Measurements from ENCODE around the gene WBP2NL.
A peak's percentile ranks its signal among the peaks of the same experiment; 100 is the strongest.

Gene WBP2NL

DNA sequence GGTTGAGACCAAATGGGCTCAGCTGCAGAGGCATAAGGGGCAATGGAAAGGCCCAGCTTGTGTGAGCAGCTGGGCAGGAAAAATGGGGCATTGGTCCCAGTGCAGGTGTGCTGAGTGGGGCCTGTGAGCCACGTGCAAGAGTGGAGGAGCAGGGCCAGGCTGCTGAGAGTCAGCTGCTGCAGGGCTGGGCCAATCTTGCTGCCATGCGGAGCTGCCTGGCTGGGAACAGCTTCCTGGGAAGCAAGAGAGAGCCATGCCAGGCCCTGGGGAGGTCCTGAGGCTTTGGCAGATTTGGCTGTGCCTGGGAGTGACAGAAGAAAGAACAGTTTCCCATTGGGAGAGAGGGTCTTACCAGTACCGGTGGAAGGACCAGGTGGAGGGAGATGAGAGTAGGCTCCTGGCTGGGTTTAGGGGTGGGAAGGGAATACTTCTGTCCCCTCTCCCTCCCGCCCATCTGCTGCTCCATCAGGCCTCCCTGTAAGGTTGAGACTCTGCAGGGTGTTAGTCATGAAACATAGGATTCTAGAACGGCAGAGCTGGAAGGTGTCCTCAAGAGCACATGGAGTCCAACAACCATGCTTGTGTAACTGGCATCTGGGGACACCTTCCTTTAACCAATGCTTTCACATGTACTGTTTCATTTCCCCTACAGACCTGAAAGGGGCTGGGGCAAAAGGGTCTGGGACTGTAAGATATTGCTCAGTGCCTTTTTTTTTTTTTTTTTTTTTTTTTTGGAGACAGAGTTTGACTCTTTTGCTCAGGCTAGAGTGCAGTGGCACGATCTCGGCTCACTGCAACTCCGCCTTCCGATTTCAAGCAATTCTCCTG, 19.0 kb upstream of the WBP2NL start:
- no peak for DNase-seq

DNA sequence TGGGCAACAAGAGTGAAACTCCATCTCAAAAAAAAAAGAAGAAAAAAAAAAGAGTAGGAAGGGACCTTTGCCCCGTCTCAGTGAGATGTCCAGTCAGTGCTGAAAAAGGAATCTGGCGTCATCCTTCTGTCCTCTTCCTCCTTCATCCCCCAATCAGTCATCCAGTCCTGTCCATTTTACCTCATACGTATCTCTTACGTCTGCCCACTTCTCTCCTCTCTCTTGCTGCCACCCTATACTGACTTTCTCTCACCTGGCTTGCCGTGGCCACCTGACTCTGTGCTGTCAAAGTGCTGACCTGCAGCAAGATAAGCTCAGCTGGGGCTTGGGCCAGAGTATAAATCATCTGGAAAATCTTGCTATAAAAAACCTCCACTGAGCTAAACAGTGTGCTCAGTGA, 15.7 kb upstream of the WBP2NL start:
- no peak for DNase-seq

GRCh38 chr22:41983513-41984405, 14.8 kb upstream of the WBP2NL start:
- DNase-seq = no peak

DNA sequence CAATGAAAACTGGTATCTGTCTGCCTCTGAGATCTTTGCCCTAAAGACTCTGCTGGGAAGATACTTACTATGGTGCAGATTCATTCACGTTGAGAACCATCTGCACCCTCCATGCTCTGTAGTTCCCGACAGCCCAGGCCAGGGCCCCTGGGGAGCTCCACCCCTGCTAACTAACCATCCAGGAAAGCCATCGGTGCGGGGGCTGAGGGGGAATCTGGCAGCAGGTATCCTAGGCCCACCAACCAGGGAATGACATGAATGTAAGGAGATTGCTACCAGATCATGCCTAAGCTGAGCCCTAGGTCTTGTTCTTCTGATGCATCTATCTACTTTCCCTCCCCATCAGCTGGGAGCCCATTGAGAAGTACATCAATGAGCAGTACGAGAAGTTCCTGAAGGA, 11.3 kb upstream of the WBP2NL start:
- no peak for DNase-seq

GRCh38 chr22:41989246-41989645, 9.3 kb upstream of the WBP2NL start:
- DNase-seq = no peak

- DNase-seq = no peak
These were observed 7.5 kb upstream of the WBP2NL start for GRCh38 chr22:41991111-41991510.

GRCh38 chr22:41992496-41992895, 6.1 kb upstream of the WBP2NL start:
- no peak for DNase-seq

DNA sequence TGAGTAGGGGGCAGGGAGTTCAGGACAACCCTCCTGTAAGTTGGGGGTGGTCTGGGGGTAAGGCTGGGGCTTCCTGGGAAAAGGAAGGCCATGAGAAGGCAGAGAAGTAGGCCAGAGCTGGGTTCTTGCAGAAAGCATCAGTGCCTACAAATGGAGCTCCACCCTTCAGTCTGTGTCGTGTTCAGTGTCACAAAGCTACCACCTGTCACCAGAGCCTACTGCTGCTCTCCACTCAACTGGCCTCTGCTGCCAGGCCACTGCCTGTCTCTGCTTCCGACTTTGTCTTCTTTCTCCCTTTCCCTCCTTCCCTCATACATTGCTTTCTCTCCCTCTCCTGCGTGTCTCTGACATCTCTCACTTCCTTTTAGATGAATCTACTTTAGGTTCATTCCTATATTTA, 3.4 kb upstream of the WBP2NL start:
- no peak for DNase-seq

- no peak for DNase-seq
These were observed 1.8 kb upstream of the WBP2NL start for GRCh38 chr22:41996826-41997225.

- no peak for DNase-seq
These were observed 1.9 kb downstream of the WBP2NL start for GRCh38 chr22:42000466-42000865.

GRCh38 chr22:42001121-42001520, 2.5 kb downstream of the WBP2NL start:
- no peak for DNase-seq

GRCh38 chr22:42001706-42002105, 3.1 kb downstream of the WBP2NL start:
- DNase-seq = no peak

GRCh38 chr22:42007922-42008321, 9.3 kb downstream of the WBP2NL start:
- no peak for DNase-seq

- DNase-seq = no peak
These were observed 12.2 kb downstream of the WBP2NL start for GRCh38 chr22:42010778-42011177.

GRCh38 chr22:42013385-42013784, 14.8 kb downstream of the WBP2NL start:
- DNase-seq = no peak

- no peak for DNase-seq
These were observed 17.5 kb downstream of the WBP2NL start for GRCh38 chr22:42016111-42016510.

DNA sequence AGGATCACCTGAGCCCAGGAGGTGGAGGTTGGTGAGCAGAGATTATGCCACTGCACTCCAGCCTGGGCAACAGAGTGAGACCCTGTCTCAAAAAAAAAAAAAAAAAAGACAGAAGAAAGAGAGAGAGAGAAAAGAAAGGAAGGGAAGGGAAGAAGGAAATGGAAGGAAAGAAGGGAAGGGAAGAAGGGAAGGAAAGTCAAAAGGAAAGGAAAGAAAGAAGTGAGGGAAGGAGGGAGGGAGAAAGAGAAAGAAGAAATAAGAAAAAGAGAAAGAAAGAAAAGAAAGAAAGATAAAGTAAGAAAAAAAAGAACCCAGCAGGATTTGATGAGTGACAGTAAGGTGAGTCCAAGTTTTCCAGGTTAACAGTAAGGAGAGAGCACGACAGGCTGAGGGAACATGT, 19.6 kb downstream of the WBP2NL start:
- no peak for DNase-seq

DNA sequence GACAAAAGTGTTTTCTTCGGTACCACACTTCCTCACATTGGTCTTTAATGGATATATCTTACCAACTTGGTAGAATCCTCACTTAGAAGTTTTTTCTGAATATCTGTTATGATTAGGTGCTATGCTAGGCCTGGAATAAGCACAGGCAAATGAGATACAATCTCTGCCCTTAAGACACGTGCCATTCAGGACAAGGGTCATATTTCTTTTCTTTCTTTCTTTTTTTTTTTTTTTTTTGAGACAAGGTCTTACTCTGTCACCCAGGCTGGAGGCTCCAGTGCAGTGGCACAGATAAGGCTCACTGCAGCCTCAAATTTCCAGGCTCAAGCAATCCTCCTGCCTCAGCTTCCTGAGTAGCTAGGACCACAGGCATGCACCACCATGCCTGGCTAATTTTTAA, 23.0 kb downstream of the WBP2NL start:
- DNase-seq = no peak

GRCh38 chr22:42022162-42022847, 23.7 kb downstream of the WBP2NL start:
- DNase-seq = no peak

DNA sequence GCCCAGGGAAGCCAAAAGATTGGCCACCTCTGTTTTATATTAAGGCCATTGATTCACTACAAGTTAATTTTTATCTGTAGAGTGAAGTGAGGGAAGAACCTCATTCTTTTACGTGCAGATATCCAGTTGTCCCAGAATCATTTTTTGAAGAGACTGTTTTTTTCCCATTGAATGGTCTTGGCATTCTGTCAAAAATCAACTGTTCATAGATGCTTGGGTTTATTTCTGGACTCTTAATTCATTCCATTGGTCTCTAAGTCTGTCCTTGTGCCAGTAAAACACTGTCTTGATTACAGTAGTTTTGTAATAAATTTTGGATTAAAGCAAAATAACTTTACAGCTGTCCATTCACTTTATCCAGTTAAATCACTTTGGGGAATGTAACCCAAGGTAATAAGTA, 26.8 kb downstream of the WBP2NL start:
- no peak for DNase-seq

DNA sequence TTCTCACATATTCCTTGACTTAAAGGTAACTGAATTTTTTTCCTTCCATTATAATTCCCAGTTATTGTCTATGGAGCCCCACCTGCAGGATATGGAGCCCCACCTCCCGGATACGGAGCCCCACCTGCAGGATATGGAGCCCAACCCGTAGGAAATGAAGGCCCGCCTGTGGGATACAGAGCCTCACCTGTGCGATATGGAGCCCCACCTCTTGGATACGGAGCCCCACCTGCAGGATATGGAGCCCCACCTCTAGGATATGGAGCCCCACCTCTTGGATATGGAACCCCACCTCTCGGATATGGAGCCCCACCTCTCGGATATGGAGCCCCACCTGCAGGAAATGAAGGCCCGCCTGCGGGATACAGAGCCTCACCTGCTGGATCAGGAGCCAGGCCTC, 28.1 kb downstream of the WBP2NL start:
- DNase-seq = peak; percentile 15

GRCh38 chr22:42033263-42034181, 34.9 kb downstream of the WBP2NL start:
- no peak for DNase-seq

Data from NCI-H146 (cell line).